Endothelial cell of umbilical vein (primary cell): ENCODE results near the gene CYP8B1.

Experiments used
- EZH2 ChIP-seq: IDR thresholded peaks from 2 replicates; pipeline ENCODE4 v1.6.1; 2012; ENCODE audit warnings: borderline replicate concordance, low read depth, mild to moderate bottlenecking, moderate library complexity, low read length, inconsistent platforms; ENCODE audit not compliant: severe bottlenecking
- FOS ChIP-seq: IDR thresholded peaks from 2 replicates; pipeline ENCODE4 v1.6.1; 2011; ENCODE audit warnings: mild to moderate bottlenecking, low read length, moderate library complexity, borderline replicate concordance; ENCODE audit not compliant: insufficient read depth
- GATA2 ChIP-seq: IDR thresholded peaks from 2 replicates; pipeline ENCODE4 v1.7.0; 2011; ENCODE audit warnings: low read depth, mild to moderate bottlenecking, moderate library complexity, mixed read lengths, low read length; ENCODE audit not compliant: insufficient read length, insufficient read depth
- POLR2A ChIP-seq: IDR thresholded peaks from 2 replicates; pipeline ENCODE4 v1.6.1; 2012; ENCODE audit warnings: low read depth, mild to moderate bottlenecking, control low read depth, low read length
- TF ChIP-seq, protein P1 (sequence below), 2 donors: IDR thresholded peaks; 1 replicate in 1 of 2; 2 replicates in 1 of 2; pipeline ENCODE4 v1.5.1; 2011; ENCODE audit warnings: low read length in 2 of 2, mild to moderate bottlenecking in 2 of 2, moderate library complexity in 2 of 2, control low read depth in 1 of 2, inconsistent platforms in 1 of 2, low read depth in 1 of 2; ENCODE audit not compliant: insufficient read depth in 1 of 2; ENCODE audit errors: extremely low read depth in 1 of 2
- TF ChIP-seq, protein P2 (sequence below): IDR thresholded peaks from 2 replicates; pipeline ENCODE4 v1.6.1; 2011; ENCODE audit not compliant: insufficient read depth, insufficient read length

- TF ChIP-seq, protein P1, sequence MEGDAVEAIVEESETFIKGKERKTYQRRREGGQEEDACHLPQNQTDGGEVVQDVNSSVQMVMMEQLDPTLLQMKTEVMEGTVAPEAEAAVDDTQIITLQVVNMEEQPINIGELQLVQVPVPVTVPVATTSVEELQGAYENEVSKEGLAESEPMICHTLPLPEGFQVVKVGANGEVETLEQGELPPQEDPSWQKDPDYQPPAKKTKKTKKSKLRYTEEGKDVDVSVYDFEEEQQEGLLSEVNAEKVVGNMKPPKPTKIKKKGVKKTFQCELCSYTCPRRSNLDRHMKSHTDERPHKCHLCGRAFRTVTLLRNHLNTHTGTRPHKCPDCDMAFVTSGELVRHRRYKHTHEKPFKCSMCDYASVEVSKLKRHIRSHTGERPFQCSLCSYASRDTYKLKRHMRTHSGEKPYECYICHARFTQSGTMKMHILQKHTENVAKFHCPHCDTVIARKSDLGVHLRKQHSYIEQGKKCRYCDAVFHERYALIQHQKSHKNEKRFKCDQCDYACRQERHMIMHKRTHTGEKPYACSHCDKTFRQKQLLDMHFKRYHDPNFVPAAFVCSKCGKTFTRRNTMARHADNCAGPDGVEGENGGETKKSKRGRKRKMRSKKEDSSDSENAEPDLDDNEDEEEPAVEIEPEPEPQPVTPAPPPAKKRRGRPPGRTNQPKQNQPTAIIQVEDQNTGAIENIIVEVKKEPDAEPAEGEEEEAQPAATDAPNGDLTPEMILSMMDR (IDR thresholded peaks at IDR 0.05; ENCODE audit: extremely low read depth in 1 of 2, insufficient read depth in 1 of 2, low read depth in 1 of 2, low read length in 2 of 2): no peak
- TF ChIP-seq EZH2: no peak
- no peak for TF ChIP-seq POLR2A
- TF ChIP-seq, protein P2, sequence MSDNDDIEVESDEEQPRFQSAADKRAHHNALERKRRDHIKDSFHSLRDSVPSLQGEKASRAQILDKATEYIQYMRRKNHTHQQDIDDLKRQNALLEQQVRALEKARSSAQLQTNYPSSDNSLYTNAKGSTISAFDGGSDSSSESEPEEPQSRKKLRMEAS: no peak
- no peak for TF ChIP-seq FOS
- no peak for TF ChIP-seq GATA2
Measured at GRCh38 chr3:42836150-42837123, 39.2 kb downstream of the CYP8B1 start.
